Vagina (tissue), 2 donors: ENCODE measurements around the gene ANKEF1. TPM values are rescaled to one million over a fixed set of nuclear protein-coding genes. Genes with fewer than 3 reads are reported as not detected.
"Not testable (repeated sequence)": the region's sequence is repeated elsewhere in the genome, so short reads cannot be mapped to it uniquely, and the experiment has no call there.

ENCODE experiments used
- DNase-seq, 2 donors: peaks; one replicate each; pipeline ENCODE4 v3.0.0-alpha.2; 2017; ENCODE audit errors: extremely low spot score in 2 of 2
- H3K27ac ChIP-seq: fragments of 200-600 bp; sonication (generic); one replicate; pipeline ENCODE4 v1.5.1; 2019
- H3K27me3 ChIP-seq: fragments of 200-600 bp; sonication (generic); one replicate; pipeline ENCODE4 v1.5.1; 2019
- H3K36me3 ChIP-seq, 2 donors: fragments of 200-600 bp; sonication (generic); one replicate each; pipeline ENCODE4 v1.5.1; 2017 to 2019
- H3K4me1 ChIP-seq: fragments of 200-600 bp; sonication (generic); one replicate; pipeline ENCODE4 v1.5.1; 2019
- H3K4me3 ChIP-seq, 2 donors: fragments of 200-600 bp; sonication (generic); 1 replicate in 1 of 2; 2 replicates in 1 of 2; pipeline ENCODE4 v1.5.1; 2016 to 2019
- H3K9me3 ChIP-seq: fragments of 200-600 bp; sonication (generic); one replicate; pipeline ENCODE4 v1.5.1; 2019
- CTCF ChIP-seq, 3 experiments: fragments of 450-650 bp in 2 of 3; fragments of 200-600 bp in 1 of 3; sonication (generic) in 1 of 3; IDR thresholded peaks; one replicate each; pipeline ENCODE4 v1.5.1; 2017 to 2019; ENCODE audit warnings: antibody characterized with exemption in 3 of 3, mild to moderate bottlenecking in 2 of 3, moderate library complexity in 2 of 3
- POLR2A ChIP-seq, 2 donors: fragments of 450-650 bp; IDR thresholded peaks; one replicate each; pipeline ENCODE4 v1.6.1; 2017; ENCODE audit warnings: antibody characterized with exemption in 2 of 2, mild to moderate bottlenecking in 2 of 2, moderate library complexity in 2 of 2
- POLR2AphosphoS5 ChIP-seq, 2 donors: sonication (generic); formaldehyde crosslinking; IDR thresholded peaks; one replicate each; pipeline ENCODE4 v1.9.0; 2017; ENCODE audit warnings: antibody characterized with exemption in 2 of 2, mild to moderate bottlenecking in 2 of 2, low read depth in 1 of 2; ENCODE audit not compliant: insufficient read depth in 1 of 2
- intact Hi-C: fragments of 100-400 bp; cut with DNase I; formaldehyde crosslinking; loops from one replicate; pipeline ENCODE4 v1.15.1; 2023
- total RNA-seq: library from RNA; depleted of rRNA; stranded (reverse); fragments of >200 nt; gene quantifications from one replicate; pipeline ENCODE4 v1.2.3, GENCODE V29; 2016

Gene ANKEF1
- total RNA-seq, 1 donor from 2014 or later: 4.2 TPM

- no peak for TF ChIP-seq POLR2AphosphoS5 (IDR thresholded peaks at IDR 0.05; ENCODE audit: insufficient read depth in 1 of 2, low read depth in 1 of 2)
- TF ChIP-seq POLR2A (IDR thresholded peaks at IDR 0.05): no peak
- TF ChIP-seq CTCF (IDR thresholded peaks at IDR 0.05): no peak
- no peak for DNase-seq
- no peak overlapping the region for H3K27ac ChIP-seq
- no peaks in the 10 kb centered on the region for H3K4me1 ChIP-seq
- H3K4me3 ChIP-seq: no peak overlapping the region
- no peaks in the 10 kb centered on the region for H3K36me3 ChIP-seq
- H3K9me3 ChIP-seq: no peaks in the 10 kb centered on the region
- intact Hi-C loops: no loop called here
- no peaks in the 10 kb centered on the region for H3K27me3 ChIP-seq
Observed at GRCh38 chr20:10012464-10012863, 22.3 kb upstream of the ANKEF1 start.

GRCh38 chr20:10014431-10014830 lies 20.4 kb upstream of the ANKEF1 start:
- Histone ChIP-seq H3K27ac (no peak overlapping the region), H3K9me3 (no peaks in the 10 kb centered on the region), H3K36me3 (no peaks in the 10 kb centered on the region), H3K27me3 (no peaks in the 10 kb centered on the region), H3K4me3 (no peak overlapping the region), H3K4me1 (no peaks in the 10 kb centered on the region)
- intact Hi-C loops: no loop called here
- TF ChIP-seq CTCF (IDR thresholded peaks at IDR 0.05): no peak
- no peak for TF ChIP-seq POLR2A (IDR thresholded peaks at IDR 0.05)
- TF ChIP-seq POLR2AphosphoS5 (IDR thresholded peaks at IDR 0.05; ENCODE audit: insufficient read depth in 1 of 2, low read depth in 1 of 2): no peak
- no peak for DNase-seq

GRCh38 chr20:10020937-10021336 lies 13.8 kb upstream of the ANKEF1 start:
- TF ChIP-seq POLR2AphosphoS5 (IDR thresholded peaks at IDR 0.05; ENCODE audit: insufficient read depth in 1 of 2, low read depth in 1 of 2) (no peak), POLR2A (IDR thresholded peaks at IDR 0.05) (no peak), CTCF (IDR thresholded peaks at IDR 0.05) (no peak)
- no peaks in the 10 kb centered on the region for H3K27me3 ChIP-seq
- DNase-seq: no peak
- intact Hi-C loops: no loop called here
- H3K4me3 ChIP-seq: no peak overlapping the region
- H3K36me3 ChIP-seq: no peaks in the 10 kb centered on the region
- no peaks in the 10 kb centered on the region for H3K9me3 ChIP-seq
- H3K27ac ChIP-seq: no peak overlapping the region
- H3K4me1 ChIP-seq: no peaks in the 10 kb centered on the region

GRCh38 chr20:10022625-10023024 lies 12.2 kb upstream of the ANKEF1 start:
- Histone ChIP-seq H3K27me3 (no peaks in the 10 kb centered on the region), H3K27ac (no peak overlapping the region), H3K9me3 (no peaks in the 10 kb centered on the region), H3K36me3 (no peaks in the 10 kb centered on the region), H3K4me1 (no peaks in the 10 kb centered on the region), H3K4me3 (no peak overlapping the region)
- intact Hi-C loops: no loop called here
- no peak for DNase-seq
- TF ChIP-seq POLR2A (IDR thresholded peaks at IDR 0.05) (no peak), POLR2AphosphoS5 (IDR thresholded peaks at IDR 0.05; ENCODE audit: insufficient read depth in 1 of 2, low read depth in 1 of 2) (no peak), CTCF (IDR thresholded peaks at IDR 0.05) (no peak)

GRCh38 chr20:10023911-10024310 lies 10.9 kb upstream of the ANKEF1 start:
- no peaks in the 10 kb centered on the region for H3K27me3 ChIP-seq
- H3K27ac ChIP-seq: no peak overlapping the region
- TF ChIP-seq POLR2AphosphoS5 (IDR thresholded peaks at IDR 0.05; ENCODE audit: insufficient read depth in 1 of 2, low read depth in 1 of 2): no peak
- TF ChIP-seq POLR2A (IDR thresholded peaks at IDR 0.05): no peak
- H3K36me3 ChIP-seq: no peaks in the 10 kb centered on the region
- H3K9me3 ChIP-seq: no peaks in the 10 kb centered on the region
- no peaks in the 10 kb centered on the region for H3K4me1 ChIP-seq
- no peak for DNase-seq
- intact Hi-C loops: no loop called here
- no peak overlapping the region for H3K4me3 ChIP-seq

- H3K27me3 ChIP-seq, DNase-seq, intact Hi-C loops, H3K27ac ChIP-seq, H3K9me3 ChIP-seq, H3K4me3 ChIP-seq, H3K36me3 ChIP-seq, H3K4me1 ChIP-seq: not testable (repeated sequence)
Observed at GRCh38 chr20:10031451-10032215, 3.2 kb upstream of the ANKEF1 start.

- H3K27me3 ChIP-seq, H3K9me3 ChIP-seq, intact Hi-C loops, H3K4me3 ChIP-seq, H3K4me1 ChIP-seq, H3K27ac ChIP-seq, DNase-seq, H3K36me3 ChIP-seq: not testable (repeated sequence)
Observed at GRCh38 chr20:10032269-10032668, 2.5 kb upstream of the ANKEF1 start.
